Chondrocyte (in vitro differentiated cells): Measurements from ENCODE around the gene CDK3. TPM values are rescaled to one million over a fixed set of nuclear protein-coding genes. Genes with fewer than 3 reads are reported as not detected.
"Not testable (repeated sequence)": the region's sequence is repeated elsewhere in the genome, so short reads cannot be mapped to it uniquely, and the experiment has no call there.

Experiments
- DNase-seq: peaks from one replicate; pipeline ENCODE4 v3.0.0; 2021; ENCODE audit warnings: mixed read lengths, low spot score
- H3K27ac Mint-ChIP-seq: one replicate; pipeline ENCODE4 v1.8.0; 2021; ENCODE audit warnings: mild to moderate bottlenecking, moderate library complexity, mixed read lengths; ENCODE audit not compliant: unreplicated experiment
- H3K27me3 Mint-ChIP-seq: 2 replicates; pipeline ENCODE4 v1.8.0; 2021; ENCODE audit warnings: low read depth, mixed read lengths
- H3K36me3 Mint-ChIP-seq: 2 replicates; pipeline ENCODE4 v1.8.0; 2021; ENCODE audit warnings: low read depth, mixed read lengths
- H3K4me1 Mint-ChIP-seq: 2 replicates; pipeline ENCODE4 v1.8.0; 2021; ENCODE audit warnings: low read depth, mild to moderate bottlenecking, mixed read lengths
- H3K4me3 Mint-ChIP-seq: one replicate; pipeline ENCODE4 v1.8.0; 2021; ENCODE audit warnings: mild to moderate bottlenecking, moderate library complexity, mixed read lengths; ENCODE audit not compliant: unreplicated experiment
- H3K9me3 Mint-ChIP-seq: 2 replicates; pipeline ENCODE4 v1.8.0; 2021; ENCODE audit warnings: low read depth, mixed read lengths
- CTCF ChIP-seq: fragments of 200-600 bp; sonication (generic); IDR thresholded peaks from 2 replicates; pipeline ENCODE4 v1.5.0; 2021; ENCODE audit warnings: antibody characterized with exemption, mild to moderate bottlenecking, moderate library complexity
- total RNA-seq: library from RNA; stranded (reverse); gene quantifications from 3 replicates; pipeline ENCODE4 v1.2.1, GENCODE V29; 2021

The CDK3 gene
- total RNA-seq, 1 donor from 2014 or later = 6.3 TPM

DNA sequence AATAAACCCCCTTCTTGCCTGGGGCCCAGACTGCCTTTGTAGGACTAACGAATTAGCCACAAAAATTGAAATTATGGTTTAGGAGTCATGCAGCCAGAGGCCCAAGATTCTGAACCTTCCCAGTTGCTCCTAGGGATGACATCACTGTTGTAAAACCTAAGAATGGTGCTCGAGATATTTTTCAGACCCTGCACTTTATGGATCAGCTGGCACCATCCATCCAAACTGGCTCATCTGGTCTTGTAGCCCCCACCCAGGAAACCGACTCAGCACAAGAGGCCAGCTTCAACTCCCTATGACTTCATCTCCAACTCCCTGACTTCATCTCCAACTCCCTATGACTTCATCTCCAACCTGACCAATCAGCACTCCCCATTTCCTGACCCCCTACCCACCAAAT is 37.4 kb downstream of the CDK3 start:
- H3K9me3 Mint-ChIP-seq = no peaks in the 10 kb centered on the region
- no peak for DNase-seq
- H3K36me3 Mint-ChIP-seq = peaks cover 25% of the 10 kb centered on the region
- H3K4me3 Mint-ChIP-seq = no peak overlapping the region
- no peaks in the 10 kb centered on the region for H3K27me3 Mint-ChIP-seq
- H3K27ac Mint-ChIP-seq = no peak overlapping the region
- peaks cover 5% of the 10 kb centered on the region for H3K4me1 Mint-ChIP-seq
- no peak for TF ChIP-seq CTCF

DNA sequence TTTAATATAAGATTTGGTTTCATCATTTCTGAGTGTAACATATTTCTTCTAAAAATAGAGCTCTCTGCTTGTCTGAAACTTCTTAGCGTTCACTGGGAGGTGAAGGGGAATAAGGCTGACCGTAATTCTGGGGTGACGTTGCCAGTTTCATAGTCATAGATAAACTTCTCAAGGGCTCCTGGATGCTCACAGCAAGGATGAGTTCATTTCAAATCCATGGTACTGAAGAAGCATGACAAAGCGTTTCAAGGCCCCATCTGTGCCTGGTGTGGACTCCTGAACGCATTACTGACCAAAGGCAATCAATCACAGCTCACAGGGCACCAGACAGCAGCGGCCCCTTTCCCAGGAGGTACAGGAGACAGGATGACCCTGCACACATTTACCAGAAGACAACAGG is 38.5 kb downstream of the CDK3 start:
- Mint-ChIP-seq H3K27ac (no peak overlapping the region), H3K9me3 (no peaks in the 10 kb centered on the region), H3K4me3 (no peak overlapping the region), H3K4me1 (peaks cover 5% of the 10 kb centered on the region), H3K36me3 (peaks cover 34% of the 10 kb centered on the region), H3K27me3 (no peaks in the 10 kb centered on the region)
- no peak for TF ChIP-seq CTCF
- DNase-seq = no peak

DNA sequence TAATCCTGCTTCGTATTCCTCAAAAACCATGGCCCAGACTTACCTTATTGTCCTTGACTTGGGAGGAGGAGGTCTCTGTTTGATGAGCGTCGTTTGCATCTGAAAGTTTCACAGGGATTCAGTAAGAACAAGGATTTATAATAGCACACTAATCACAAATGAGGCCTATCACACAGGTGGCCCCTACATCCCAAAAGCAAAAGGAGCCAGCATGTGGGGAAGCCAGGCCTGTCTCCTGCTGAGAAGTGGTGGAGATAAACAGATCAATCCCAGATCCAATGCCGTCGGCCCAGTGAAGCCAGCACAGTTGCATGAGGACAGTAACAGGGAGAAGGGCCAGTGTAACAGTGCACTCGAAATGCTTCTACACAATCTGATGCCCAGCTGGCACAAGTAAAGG is 39.7 kb downstream of the CDK3 start:
- Mint-ChIP-seq H3K4me1 (no peaks in the 10 kb centered on the region), H3K36me3 (peaks cover 45% of the 10 kb centered on the region), H3K4me3 (no peak overlapping the region), H3K9me3 (no peaks in the 10 kb centered on the region), H3K27me3 (no peaks in the 10 kb centered on the region), H3K27ac (no peak overlapping the region)
- TF ChIP-seq CTCF = no peak
- no peak for DNase-seq

DNA sequence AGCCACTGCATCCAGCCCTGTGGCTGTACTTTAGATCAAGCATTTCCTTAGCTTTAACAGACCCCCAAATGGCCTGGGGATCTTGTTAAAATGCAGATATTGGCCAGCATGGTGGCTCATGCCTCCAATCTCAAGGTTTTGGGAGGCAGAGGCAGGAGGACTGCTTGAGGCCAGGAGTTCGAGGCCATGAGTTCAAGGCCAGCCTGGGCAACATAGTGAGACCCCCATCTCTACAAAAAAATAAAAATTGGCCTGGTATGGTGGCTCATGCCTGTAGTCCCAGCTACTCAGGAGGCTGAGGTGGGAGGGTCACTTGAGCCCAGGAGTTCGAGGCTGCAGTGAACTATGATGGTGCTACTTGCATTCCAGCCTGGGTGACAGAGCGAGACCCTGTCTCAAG is 42.2 kb downstream of the CDK3 start:
- not testable (repeated sequence) for H3K4me1 Mint-ChIP-seq, H3K27me3 Mint-ChIP-seq, H3K4me3 Mint-ChIP-seq, H3K27ac Mint-ChIP-seq, DNase-seq, H3K9me3 Mint-ChIP-seq
- H3K36me3 Mint-ChIP-seq = peaks cover 55% of the 10 kb centered on the region

DNA sequence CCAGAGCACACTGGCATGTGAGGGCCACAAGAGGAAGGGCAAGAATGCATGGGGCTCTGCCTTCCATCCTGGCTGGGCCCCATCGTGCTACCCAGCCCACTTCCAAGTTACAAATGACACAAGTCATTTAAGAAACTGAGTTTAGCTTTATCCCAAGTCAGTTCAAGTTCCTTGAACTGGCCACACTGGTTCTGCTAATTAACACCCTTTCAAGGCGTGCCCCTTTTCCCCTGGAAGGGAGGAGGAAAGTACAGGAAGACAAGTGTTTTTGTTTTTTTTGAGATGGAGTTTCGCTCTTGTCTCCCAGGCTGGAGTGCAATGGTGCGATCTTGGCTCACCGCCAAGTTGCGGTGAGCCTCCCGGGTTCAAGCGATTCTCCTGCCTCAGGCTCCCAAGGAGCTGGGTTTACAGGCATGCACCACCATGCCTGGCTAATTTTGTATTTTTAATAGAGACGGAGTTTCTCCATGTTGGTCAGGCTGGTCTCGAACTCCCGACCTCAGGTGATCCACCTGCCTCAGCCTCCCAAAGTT is 43.9 kb downstream of the CDK3 start:
- not testable (repeated sequence) for H3K27ac Mint-ChIP-seq, H3K9me3 Mint-ChIP-seq, H3K4me1 Mint-ChIP-seq, H3K4me3 Mint-ChIP-seq, H3K27me3 Mint-ChIP-seq, DNase-seq
- peaks cover 57% of the 10 kb centered on the region for H3K36me3 Mint-ChIP-seq

DNA sequence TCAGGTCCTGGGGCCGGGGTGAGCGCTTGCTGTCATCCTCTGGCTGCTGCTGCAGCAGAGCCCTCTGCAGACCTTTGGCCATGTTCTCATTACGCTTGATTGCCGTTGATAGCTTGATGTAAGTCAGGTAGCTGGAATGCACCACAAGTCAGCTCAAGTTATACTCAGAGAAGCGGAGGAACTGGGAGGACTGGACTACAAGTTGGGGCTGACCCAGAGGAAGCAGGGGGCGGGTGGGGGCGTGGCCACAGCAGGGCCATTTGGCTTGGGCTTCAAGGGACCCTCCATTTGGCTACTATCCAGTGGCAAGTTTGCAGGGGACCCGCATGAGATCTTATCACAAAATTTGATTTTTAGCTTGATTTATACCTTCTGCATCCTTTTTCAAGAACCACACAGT is 45.4 kb downstream of the CDK3 start:
- no peak for TF ChIP-seq CTCF
- Mint-ChIP-seq H3K27ac (no peak overlapping the region), H3K4me3 (no peak overlapping the region), H3K27me3 (no peaks in the 10 kb centered on the region), H3K9me3 (no peaks in the 10 kb centered on the region), H3K4me1 (peaks cover 13% of the 10 kb centered on the region), H3K36me3 (peaks cover 54% of the 10 kb centered on the region)
- no peak for DNase-seq
